T follicular helper cell (primary cell): ENCODE results near the gene GTF3C1.

Experiments used
- DNase-seq: peaks from one replicate; pipeline ENCODE4 v3.0.0-alpha.2; 2020; ENCODE audit warnings: low read depth

The GTF3C1 gene

DNA sequence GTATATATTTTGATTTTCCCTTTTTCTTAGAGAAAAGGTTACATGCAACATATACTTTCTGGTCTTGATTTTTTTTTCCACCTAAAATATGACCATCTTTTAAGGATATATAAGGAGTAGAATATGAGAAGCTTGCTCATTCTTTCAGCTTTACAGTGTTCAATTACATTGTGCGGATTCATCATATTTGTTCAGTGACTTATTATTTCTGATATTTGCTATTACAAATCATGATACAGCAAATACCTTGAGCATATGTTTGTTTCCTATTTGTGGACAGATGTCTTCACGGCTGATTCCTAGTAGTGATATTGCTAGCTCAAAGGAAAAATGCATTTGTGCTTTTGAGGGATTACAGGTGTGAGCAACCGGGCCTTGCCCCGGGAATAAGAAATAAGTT is 18.4 kb upstream of the GTF3C1 start:
- no peak for DNase-seq

- no peak for DNase-seq
Measured at GRCh38 chr16:27566417-27566816, 16.7 kb upstream of the GTF3C1 start.

GRCh38 chr16:27564224-27564623 is 14.5 kb upstream of the GTF3C1 start:
- DNase-seq = no peak

DNA sequence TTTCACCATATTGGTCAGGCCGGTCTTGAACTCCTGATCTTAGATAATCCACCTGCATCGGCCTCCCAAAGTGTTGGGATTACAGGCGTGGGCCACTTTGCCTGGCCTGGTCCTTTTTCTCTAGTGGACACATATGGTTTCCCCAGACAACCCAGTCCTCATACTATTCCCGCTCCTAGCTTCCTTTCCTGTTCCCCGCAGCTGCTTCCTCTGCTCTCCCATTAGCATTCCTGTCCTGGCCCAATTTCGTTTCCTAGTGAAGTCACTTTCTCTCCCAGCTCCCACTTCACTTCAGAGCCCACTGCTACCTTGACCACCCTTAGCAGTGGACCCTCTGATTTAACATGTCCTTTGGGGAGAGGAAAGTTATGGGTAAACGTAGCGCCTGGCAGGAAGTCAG is 11.5 kb upstream of the GTF3C1 start:
- DNase-seq = no peak

- DNase-seq = no peak
Measured at GRCh38 chr16:27558932-27559331, 9.2 kb upstream of the GTF3C1 start.

DNA sequence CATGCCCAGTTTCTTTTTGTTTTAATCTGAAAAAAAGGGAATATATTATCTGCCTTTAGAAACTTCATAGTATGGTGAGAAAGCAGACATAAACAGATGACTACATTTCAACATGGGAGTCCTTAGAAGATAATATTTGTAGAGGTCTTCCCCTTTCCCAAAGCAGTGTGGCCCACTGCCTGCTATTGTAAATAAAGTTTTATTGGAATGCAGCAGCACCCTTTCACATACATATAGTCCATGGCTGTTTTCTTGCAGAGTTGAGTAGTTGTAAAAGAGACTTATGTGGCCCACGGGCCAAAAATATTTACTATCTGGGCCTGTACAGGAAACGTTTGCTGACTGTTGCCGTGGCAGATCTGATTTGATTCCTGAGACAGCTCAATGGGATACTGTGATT is 8.7 kb upstream of the GTF3C1 start:
- DNase-seq = no peak

DNA sequence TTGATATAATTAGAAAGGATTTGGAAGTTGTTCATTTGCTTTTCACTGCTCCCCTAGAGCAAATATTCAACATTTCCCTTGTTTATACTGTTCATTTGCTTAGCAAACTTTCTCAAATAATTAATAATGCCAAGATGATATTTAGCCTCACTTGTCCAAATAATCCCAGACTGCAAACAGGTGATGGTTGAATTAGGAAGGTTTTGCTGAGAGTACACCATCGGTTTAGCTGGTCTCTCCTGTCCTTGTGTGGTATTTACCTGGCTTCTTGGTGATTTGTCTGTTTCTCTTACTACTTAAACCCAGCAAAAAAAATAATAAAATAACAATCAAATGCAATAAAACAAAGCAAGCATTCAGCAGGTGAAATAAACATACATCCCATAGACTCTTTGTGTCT is 6.8 kb upstream of the GTF3C1 start:
- DNase-seq = no peak

DNA sequence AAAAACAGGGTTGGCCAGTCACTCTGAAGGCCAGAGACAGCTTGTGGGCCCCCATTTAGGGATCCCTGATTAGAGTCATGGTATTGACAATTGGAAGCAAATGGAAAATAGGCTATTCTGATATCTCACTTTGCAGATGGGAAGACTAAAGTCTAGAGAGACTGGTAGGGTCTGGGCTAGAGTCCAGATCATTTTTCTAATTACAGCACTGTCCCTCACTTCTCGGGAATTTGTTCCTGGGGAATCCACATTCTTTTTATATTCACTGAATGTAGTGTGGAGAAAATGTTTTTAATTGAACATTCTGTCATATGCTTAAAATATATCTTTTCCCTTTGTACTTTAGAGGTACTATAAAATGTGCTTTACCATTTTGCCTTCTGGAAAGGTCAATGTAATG is 1.3 kb upstream of the GTF3C1 start:
- DNase-seq = no peak

GRCh38 chr16:27550582-27550920 is 838 bp upstream of the GTF3C1 start:
- no peak for DNase-seq

- DNase-seq = no peak
Measured at GRCh38 chr16:27549464-27549745, 308 bp downstream of the GTF3C1 start.

DNA sequence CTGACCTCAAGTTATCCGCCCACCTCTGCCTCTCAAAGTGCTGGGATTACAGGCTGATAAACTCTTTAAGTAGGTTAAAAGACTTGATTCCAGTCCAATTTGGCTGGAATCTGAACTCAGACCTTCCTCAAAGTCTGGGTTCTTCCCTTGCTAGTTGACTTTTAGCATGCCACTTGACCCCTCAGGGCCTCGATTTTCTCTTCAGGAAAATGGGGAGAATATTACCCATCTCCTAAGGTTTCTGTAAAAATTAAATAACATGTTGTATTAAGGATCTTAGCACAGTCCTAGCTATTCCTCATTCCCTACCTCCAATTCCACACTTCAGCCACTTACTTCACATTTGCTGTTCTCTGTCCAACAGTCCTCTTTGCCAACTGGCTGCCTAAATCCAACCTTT is 1.9 kb downstream of the GTF3C1 start:
- no peak for DNase-seq

DNA sequence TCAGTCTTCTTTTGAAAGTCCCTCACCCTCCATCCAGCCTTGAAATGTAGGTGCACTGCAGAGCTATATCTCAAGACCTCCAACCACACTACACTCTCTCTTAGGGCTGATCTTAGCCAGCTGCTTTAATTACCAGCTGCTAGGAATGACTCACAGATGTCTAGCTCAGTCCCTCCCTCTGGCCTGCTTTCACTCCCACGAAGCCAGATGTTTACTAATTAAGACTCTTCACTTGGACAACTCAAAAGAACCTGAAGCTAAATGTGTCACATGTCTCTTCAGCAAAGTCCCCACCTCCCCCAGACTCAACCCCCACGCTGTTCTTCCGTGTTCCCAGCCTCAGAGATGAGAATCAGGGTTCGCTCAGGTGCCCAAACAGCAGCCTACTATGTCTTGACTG is 2.6 kb downstream of the GTF3C1 start:
- no peak for DNase-seq

- DNase-seq = no peak
Measured at GRCh38 chr16:27544671-27545070, 5.0 kb downstream of the GTF3C1 start.

- no peak for DNase-seq
Measured at GRCh38 chr16:27543801-27544200, 5.9 kb downstream of the GTF3C1 start.

DNA sequence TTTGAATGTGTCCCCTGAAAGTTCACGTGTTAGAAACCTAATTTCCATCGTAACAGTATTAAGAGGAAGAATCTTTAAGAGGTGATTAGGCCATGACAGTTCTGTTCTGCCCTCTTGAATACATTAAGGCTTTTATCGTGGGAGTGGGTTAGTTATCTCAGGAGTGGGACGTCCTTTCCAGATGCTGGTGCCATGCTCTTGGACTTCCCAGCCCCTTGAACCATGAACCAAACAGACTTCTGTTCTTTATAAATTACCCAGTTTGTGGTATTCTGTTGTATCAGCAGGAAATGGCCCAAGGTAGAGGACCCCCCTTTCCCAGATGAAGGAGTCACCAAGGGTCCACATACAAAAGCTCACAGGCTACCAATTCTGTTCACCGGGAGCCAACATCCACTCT is 10.1 kb downstream of the GTF3C1 start:
- DNase-seq = no peak

DNA sequence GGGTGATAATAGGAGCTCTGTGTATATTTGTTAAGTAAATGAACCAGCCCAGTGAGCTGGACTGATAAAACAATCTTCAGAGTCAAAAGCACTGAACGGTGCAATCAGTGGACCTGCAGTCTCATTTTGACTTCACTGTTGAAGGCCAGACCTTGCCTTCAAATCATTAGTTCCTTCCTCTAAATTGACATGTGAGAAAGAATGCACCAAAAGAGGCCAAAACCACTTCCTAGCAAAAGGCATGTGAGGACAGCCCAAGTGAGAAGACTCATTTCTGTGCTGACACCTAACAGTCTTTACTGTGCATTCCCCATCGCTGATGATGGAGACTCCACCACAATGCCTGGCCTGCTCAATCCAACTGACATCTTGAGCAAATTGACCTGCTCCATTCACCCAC is 10.6 kb downstream of the GTF3C1 start:
- no peak for DNase-seq

GRCh38 chr16:27538528-27538927 is 11.2 kb downstream of the GTF3C1 start:
- DNase-seq = no peak

DNA sequence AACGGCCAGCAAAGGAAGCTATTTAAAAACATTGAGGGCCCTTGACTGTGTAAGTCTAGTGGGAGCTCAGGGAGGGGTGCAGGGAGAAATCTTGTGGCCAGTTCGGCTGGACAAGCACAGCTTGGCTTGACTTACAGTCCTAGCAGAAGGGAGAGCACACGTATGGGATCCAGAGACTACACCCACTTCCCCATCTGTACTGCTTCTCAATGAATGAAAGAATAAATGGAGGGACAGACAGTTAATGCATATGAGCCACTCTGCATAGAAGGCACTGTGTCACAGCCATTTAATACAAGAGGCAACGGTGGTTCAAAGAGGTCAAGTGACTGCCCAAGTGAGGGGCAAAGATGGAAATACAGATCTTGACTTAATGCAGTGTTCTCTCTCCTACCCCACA is 15.5 kb downstream of the GTF3C1 start:
- DNase-seq = no peak

DNA sequence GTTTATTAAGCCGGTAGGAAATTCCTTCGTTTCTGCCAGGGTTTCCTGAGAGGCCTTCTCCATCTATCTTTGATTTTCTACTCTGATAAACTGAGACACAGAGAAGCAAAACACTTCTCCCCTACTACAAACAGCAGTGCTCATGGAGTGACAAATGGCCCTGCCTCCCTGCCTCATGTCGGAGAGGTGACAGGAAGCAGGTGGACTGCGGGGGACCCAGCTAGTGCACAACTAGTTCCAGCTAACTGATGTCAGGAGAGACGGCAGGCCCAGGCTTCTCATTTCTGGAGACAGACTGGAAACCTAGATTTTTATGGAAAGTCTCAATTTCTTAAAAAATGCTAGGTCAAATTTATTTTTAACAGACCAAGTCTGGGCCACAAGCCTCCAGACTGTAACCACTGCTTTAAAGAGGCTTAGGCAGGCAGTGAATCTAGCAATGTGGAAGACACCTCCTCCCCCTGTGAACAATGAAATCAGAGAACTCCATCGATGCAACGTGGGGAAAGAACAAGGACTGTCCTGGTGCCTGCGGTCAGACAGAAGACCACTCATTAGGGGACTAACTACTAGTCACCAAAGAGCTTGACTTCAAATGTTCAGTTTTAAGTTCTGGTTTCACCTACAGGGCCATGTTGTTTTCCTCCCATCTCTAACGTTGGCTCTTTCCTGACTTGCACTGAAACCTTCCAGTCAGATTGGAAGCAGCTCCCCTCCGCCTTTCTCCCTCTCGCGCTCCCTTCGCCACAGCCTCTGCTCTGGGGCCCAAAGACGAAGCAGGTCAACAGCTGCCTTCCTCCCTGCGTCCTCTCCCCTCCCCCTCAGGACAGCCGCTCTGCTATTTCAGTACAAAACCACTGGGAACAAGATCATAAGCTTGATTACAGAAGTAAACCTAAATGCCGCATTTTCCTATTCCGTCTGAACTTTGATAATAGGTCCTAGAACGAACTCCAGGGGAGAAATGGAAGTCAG is 17.6 kb downstream of the GTF3C1 start:
- DNase-seq = no peak

GRCh38 chr16:27531186-27531585 is 18.5 kb downstream of the GTF3C1 start:
- DNase-seq = no peak

DNA sequence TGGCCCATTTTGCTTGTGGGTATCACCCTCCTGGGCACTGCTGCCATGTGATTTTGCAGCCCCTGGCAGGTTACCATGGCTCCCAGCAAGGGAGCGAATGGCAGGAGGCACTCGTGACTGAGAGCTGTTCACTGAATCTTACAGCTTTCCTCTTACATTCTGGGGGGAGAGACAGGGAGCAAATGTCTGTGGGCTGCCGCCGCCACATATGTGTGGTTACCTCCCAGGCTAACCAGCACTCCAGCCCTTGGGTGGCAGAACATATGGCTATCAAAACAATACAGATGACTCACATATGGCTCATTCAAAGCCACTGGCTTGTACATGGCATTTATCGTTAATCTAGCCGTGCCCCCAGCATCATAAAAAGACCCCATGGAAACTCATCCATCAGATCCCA is 19.8 kb downstream of the GTF3C1 start:
- DNase-seq = no peak

GRCh38 chr16:27528294-27528693 is 21.4 kb downstream of the GTF3C1 start:
- DNase-seq = no peak

DNA sequence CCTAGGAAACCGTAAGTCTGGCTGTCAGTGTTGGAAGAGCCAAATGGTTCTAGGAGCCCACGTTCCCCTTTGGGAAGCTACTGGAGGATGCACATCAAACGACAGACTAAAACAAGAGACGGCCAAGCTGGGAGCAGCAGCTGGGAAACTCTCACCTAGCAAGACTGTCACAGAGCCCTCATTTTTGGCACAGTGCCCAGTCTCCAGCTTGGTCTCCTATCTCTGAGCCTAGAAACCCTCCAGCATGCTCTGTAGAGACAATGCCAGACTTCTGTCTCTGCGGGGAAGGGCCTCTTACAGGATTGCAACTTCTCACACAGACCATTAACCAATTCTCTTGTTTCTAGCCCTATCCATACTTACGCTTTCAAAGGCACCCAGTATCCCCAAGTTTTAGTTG is 23.5 kb downstream of the GTF3C1 start:
- no peak for DNase-seq

DNA sequence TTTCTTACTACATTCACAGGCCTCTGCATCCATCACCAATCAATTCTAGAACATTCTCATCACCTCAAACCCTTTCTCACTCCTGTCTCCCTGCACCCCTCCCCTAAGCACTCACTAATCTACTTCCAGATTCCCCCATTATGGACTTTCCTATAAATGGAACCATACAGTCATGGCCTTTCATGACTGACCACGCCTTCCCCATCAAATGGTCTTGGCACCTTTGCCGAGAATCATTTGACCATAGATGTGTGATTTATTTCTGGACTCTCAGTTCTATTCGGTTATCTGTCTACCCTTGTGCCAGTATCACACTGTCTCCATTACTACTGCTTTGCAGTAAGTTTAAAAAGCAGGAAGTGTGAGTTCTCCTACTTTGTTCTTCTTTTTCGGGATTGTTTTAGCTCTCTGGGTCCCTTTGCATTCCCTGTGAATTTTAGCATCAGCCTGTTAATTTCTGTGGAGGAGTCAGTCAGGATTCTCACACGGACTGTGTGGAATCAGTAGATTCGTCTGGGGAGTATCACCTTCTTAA is 27.5 kb downstream of the GTF3C1 start:
- no peak for DNase-seq
